Kidney capillary endothelial cell (primary cell): Measurements from ENCODE around the gene HOXA1.

Experiments used
- DNase-seq: peaks from one replicate; pipeline ENCODE4 v3.0.0-alpha.2; 2018; ENCODE audit warnings: low spot score

Gene HOXA1

DNA sequence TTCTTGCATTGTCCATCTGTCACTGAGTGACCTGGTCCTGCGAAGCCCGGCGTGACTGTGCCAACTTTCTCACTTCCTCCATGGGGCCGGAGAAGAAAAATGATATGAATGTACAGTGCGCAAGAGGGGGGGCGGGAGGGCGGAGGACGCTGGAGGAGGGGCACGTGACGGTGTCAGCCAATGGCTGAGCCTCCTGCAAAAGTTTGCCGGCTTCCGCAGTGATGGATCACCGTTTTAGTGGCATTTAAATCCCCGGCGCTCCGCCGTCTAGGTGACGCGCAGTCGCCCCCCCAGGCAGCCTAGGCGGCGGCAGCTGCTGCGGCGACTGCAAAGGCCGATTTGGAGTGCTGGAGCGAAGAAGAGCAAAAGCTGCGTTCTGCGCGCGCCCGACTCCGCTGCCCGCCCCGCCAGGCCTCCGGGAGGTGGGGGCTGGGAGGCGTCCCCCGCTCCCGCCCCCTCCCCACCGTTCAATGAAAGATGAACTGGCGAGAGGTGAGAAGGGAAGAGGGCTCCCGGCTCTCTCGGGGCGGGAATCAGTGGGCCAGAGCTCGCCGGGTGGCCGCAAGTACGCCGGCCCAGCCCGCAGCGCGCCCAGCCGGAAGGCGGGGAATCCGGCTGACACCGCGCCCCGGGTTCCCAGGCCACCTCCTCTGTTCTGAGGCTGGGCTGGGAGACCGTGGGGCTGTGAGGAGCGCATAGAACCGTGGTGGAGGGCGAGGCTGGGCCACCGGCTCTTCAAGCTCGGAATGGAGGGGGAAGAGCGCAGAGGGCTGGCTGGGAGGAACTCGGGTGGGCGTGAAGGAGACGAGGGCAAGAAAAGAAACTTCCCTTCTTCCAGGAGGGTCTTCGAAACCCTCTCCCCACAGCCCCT, at the start of gene HOXA1:
Gene HOXA1 (minus strand): TSS at position 104 of the 871 bp plus-strand sequence. CDS start 88 bp downstream, at position 16.
- peak; percentile 94 for DNase-seq

DNA sequence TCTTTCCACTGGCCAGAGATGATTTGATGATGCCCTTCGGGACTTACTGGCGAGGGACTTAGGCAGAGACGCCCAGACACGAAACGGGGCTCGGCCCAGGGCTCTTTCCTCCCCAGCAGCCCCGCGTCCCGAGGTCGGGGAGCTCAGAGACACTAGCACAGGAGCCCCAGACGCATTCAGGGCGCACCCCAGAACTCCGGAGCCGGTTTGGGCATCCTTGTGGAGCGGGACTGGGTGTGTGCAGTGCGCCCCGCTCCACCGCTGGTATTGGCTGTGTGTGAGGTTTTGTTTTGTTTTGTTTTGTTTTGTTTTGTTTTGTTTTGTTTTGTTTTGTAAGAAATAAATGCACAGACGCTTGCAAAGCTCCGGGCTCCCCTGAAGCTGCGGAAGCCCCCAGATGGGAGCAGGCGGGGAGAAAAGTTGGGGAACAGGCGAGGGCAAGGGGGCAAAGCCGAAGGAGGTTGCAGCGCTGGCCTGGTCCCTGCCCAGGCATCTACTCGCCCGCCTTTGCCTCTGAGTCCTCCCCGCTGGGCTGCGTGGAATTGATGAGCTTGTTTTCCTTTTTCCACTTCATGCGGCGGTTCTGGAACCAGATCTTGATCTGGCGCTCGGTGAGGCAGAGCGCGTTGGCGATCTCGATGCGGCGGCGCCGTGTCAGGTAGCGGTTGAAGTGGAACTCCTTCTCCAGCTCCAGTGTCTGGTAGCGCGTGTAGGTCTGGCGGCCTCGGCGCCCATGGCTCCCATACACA, 49.5 kb upstream of the HOXA1 start:
- DNase-seq, result no peak

DNA sequence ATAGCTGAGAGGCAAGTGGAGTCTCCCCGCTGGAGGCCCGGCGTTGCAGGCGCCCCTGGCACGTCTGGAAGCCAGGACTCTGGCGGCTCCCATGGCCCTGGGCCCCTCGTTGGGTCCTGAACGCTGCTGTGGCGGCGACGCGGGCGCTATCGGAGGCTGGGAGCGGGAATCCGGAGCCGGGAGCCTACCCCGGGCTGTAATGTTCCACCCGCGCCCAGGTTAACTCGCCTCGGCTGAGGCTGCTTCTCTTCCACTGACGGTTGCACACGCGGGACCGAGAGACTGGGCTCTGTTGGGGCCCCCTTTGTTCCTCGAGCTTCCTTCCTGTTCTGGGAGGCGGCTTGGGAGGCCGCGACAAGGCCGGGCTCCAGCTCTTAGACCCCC, 49.0 kb upstream of the HOXA1 start:
- no peak for DNase-seq

DNA sequence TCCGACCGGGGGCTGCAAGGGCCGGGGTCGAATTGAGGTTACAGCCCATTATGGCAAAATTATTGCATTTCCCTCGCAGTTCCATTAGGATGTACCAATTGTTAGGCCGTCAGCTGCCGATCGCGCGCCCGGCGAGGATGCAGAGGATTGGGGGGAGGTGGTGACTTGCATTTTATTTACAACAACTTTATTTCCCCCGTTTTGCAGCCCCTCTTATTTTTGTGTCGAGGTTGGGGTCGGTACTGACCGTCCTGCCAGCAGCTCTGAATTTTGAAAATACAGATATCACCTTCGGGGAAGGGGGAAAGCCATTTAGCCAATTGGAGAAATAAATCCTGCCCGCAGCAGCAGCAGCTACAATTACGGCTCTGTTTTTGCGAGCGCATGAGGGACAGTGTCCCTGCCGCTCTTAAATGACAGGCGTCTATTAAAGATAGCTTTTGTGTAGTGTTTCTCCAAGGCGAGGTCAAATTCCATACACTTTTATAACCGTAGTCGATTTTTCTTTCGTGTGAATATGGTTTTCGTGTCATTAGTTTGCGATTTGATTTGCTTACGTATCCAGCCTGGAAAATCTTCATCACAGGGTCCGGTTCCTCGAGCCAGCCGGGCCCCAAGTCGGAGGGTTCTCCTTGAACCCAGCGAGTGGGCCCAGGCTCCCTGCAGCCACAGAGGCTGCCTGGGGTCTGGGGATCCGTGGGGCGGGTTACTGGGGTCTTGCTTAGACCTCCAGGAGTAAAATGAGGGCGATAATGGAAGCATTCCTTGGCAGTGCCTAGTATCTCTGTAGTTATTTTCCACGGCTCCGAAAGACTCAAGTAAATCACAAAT, 48.4 kb upstream of the HOXA1 start:
- no peak for DNase-seq

DNA sequence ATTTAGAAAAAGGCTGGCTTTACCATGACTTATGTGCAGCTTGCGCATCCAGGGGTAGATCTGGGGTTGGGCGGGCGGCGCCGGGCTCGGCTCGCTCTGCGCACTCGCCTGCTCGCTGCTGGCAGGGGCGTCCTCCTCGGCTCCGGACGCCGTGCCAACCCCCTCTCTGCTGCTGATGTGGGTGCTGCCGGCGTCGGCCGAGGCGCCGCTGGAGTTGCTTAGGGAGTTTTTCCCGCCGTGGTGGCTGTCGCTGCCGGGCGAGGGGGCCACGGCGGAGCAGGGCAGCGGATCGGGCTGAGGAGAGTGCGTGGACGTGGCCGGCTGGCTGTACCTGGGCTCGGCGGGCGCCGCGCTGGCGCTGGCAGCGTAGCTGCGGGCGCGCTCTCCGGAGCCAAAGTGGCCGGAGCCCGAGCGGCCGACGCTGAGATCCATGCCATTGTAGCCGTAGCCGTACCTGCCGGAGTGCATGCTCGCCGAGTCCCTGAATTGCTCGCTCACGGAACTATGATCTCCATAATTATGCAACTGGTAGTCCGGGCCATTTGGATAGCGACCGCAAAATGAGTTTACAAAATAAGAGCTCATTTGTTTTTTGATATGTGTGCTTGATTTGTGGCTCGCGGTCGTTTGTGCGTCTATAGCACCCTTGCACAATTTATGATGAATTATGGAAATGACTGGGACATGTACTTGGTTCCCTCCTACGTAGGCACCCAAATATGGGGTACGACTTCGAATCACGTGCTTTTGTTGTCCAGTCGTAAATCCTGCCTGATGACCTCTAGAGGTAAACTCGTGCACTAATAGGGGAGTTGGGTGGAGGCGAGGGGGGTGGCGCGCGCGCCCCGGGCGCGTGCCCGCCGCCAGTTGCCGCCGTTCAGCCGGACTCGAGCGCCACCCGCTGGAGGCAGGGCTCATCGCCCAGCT, 47.5 kb upstream of the HOXA1 start, which contains the start of gene HOXA5:
Gene HOXA5 (minus strand): TSS at position 659 of the 927 bp plus-strand sequence. CDS start 74 bp downstream, at position 585.
- DNase-seq, result peak; percentile 93

DNA sequence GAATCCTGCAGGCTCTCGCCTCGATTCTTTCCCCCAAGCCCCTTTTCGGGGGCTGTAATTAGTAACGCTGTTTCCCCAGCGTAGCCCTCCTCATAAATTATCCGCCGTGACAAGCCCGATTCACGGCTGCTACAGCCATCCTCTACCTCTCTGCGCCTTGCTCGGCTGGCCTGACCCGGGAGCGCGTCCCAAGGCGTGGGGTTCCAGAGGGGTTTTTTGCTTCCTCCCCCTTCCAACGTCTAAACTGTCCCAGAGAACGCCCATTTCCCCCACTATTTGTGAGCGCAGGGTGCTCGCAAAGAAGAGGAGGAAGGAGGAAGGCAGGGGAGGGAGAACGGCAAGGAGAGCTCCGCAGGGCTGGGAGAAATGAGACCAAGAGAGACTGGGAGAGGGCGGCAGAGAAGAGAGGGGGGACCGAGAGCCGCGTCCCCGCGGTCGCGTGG, 46.8 kb upstream of the HOXA1 start:
- no peak for DNase-seq

DNA sequence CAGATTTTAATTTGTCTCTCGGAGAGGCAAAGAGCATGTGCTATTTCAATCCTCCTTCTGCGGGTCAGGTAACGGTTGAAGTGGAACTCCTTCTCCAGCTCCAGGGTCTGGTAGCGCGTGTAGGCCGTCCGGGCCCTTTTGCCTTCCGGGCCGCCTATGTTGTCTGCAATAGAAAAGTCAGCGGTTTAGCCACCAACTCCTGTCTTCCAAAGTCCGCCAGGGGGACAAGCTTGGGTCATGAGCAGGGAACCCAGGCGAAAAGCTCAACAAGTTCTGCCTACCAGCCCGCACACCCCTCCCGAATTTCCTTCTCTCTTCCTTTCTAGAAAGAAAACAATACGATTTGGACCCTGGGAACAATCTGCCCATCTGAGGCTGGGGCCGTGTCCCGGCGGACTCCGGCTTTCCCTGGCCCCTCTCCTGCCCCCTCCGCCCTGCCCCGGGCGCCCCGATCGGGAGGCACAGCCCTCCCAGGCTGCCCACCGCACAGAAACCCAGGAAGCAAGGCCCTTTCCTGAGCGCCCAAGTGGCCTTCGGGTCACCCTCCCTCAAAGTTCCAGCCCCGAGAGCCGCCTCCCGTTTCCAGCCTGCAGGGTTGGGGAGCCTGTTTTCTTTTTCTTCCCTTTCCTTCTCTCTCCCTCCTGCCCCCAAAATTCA, 46.3 kb upstream of the HOXA1 start:
- DNase-seq, result no peak

DNA sequence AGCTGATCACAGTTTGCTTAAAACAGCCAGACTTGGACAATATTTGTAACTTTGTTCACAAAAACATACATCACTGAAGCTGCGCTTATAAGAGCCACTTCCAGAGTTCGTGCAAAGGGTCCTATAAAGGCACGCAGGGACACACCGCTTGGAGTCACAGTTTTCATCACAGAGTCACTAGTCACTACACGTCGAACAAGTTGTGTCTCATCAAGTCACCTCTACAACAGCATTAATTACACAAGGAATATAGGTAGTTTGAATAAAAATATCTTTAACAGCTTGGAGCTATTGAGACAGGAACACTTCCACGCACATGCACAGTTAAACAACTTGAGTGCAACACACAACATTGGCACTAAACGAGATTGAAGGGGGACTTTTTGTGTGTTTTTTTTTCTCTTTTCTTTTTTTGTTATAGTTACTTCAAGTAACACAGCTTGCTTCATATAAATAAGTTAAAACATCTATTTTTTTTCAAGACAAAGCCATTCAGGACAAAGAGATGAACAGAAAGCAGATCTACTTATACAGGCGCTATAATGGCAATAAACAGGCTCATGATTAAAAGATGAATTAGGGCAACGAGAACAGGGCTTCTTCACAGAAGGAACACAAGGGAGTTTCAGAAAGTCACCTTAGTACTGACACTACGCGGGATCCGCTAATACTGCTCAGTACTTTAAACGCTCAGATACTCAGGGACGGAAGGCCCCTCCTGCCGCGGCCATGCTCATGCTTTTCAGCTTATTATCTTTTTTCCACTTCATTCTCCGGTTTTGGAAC, 45.5 kb upstream of the HOXA1 start:
- DNase-seq, result no peak

DNA sequence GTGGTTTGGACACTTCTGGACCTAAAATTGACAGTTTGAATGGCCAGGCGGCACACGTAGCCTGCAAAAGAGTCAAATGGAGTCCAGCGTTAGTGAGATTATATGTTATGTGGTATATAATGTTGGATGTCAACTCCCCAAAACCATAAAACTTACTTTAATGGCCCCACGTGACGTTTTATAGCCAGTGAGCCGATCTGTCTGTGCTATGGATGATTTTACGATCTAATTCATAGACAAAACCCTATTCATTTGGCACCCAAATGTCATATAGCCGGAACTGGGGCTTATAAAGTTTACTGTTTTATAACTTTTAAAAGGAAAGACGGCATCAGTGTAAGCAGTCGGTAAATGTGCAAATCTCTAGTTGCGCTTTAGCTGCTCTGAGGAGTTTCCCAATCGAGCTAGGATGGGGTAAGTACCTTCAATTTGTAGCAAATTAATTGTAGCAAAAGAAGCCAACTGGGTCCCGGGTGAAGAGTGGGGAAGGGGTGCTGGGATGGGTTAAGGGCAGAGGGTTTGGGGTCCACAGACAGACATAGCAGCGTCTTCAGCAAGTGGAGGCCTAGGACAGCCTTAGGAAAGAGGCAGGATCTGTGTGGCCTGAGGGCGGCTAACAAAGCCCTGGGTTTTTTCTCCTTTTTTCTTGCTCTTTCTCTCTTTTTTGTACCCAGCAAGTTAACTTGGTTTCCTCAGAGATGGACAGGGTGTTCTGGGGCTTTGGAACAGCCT, 44.5 kb upstream of the HOXA1 start:
- no peak for DNase-seq

DNA sequence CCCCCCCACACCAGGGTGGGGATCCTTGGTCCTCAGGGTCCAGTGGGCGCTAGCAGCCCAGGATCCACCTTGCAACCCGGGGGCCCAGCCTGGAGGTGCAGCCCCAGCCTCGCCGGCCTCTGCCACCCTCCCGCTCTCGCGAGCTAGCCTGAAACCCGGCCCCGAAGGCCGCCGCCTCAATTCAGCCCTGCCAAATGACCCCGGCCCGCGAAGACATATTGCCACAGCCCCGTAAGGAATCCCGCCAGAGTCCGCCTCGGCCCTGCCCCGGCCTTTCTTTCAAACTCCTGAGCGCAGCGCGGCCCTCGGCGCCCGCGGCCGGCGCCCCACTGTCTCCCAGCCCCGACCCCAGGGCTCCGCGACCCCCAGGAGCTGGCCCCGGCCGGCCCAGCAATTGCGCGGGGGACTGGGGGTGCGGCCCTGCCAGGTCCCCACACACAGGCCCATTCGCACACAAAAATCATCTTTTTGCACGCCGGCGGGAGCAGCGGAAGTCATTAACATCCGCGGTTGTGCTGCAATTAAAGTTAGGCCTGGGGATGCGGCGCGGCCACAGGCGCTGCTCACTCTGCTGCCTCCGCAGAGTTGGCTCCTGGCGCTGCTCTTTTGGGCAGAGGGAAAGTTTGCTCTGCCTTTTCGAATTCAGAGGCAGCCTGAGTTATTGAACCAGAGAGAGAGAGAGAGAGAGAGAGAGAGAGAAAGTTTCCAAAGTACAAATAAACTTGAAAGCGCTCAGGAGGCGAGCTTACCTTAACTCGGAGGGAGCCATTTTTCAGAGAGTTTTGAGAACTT, 43.7 kb upstream of the HOXA1 start:
- DNase-seq, result no peak

DNA sequence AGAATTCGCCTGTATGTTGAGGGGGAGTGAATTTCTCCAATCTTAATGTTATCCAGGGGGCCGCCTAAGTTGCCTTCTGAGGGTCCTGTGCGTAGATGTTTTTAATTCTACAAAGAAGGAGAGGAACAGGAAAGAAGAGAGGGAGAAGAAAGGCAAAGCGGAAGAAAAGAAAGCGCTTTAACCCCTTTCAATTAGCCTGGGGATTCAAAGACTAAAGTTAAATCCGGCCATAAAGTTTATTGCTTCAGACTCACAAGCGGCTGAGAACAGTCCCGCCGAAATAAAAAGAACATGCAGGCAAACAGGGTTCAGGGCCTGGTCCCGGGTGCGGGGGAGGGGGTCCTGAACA, 43.2 kb upstream of the HOXA1 start:
- no peak for DNase-seq

DNA sequence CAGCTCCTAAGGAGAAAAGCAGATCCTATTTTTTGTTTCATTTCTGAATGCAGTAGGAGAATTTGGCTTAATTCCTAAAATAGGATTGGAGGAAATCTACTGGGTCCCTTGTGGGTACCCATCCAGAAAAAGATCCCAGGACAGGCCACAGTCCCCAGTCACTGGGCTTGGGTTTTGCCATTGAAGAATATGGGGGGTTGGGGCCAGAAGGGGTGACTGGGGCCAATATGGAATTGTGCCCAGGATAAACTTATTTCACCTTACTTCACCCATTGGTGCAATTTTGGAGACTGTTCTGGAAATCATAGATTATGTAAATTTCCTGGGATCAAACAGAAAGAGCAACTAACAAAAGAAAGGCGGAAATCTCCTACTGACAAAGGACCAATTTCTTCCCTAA, 42.7 kb upstream of the HOXA1 start:
- DNase-seq, result no peak

DNA sequence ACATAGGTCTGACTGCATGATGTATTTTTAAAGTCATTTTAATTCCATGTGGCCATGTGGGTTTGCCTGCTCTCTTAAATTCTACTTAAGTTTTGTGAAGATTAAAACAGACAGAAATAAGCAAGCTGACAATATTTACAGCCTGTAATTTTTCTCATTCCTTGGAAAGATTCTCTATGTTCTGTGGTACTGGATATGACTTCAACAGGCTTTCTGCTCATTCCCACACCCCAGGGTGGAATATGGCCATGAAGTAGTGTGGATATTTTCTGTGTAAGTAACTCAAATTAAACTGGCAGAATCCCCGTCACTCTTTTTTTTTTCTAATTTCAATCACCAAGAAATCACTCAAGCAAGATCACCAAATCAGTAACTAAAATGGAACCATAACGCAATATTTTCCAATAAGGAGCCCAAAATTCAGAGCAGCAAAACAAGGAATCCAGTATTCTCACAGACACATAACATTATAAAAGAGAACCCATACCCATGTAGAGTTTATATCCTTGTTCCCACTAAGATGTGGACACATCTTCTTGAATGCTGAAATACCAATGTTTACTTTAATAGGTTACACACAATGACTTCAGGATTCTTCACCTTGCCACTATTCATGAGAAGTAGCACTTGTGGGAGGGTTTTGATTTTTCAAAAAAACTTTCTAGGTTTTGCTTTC, 42.0 kb upstream of the HOXA1 start:
- DNase-seq, result no peak

DNA sequence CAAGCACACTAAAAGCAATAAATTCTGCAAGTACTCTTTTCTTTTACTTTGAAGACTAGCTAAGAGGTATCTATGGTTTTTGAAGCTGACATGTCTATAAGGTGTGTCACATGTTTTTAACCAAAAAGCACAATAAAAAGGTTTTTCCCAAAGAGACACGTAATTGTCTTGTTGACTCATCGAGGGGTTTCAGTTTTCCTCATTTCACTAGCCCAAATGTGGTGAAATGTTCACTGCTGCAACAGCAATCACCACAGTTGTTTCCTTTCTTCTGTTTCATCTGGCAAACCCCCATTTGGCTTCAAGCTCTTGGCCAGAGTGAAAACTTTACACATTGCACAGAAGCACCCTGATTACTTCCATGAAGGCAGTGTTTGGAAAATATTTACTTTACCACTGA, 38.6 kb upstream of the HOXA1 start:
- DNase-seq, result no peak

DNA sequence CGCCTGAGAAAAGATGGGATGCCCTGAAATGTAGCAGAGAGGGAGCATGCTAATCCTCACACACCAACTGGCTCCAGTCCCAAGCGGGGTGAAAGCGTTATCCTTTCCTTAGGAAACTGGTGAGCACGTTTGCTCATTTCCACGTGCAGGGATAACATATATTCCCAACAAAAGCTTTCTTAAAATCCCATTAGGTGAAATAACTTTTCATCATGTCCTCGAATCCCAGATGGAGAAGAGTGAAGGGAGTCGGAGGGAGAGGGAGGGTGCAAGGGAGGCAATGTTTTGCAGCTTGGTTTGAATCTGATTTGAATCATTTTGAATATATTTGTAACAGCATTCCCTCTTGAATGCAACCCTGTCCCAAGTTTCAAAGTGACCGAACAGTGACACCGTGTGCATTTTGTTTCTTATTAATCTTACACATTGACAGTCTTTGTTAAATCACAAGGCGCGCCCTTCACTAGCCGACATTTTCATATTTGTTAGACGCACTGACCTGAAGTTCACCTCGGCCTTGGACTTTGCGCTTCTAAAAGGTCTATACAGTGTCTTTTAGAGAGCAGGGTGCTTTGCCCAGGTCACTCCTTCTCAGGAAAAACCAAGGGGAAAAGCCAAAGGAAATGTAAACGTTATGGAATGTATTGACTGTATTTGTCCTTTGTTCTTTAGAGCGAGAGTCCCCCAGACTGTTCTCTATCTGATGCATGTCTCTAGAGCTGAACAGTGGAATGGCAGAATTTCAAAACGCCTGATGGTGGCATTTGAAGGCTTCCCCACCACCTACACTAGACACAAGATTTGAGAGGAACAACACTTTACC, 37.8 kb upstream of the HOXA1 start:
- no peak for DNase-seq

DNA sequence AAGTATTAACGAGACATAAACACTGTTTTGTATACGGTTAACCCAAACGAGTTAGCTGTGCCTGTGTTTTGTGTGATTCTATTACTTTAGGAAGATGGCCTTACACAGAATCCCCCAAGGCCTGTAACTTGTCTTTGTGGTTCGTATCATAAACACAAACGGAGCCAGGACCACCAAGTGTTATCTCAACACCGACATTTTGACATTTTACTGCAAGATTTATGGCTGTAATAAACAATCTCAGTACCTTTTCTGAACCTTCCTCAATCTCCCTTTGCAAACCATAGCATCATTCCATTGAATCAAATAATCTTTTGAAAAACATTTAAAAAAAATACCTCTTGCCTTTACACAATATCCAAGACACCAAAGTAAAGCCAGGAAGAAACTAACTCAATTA, 37.2 kb upstream of the HOXA1 start:
- no peak for DNase-seq

DNA sequence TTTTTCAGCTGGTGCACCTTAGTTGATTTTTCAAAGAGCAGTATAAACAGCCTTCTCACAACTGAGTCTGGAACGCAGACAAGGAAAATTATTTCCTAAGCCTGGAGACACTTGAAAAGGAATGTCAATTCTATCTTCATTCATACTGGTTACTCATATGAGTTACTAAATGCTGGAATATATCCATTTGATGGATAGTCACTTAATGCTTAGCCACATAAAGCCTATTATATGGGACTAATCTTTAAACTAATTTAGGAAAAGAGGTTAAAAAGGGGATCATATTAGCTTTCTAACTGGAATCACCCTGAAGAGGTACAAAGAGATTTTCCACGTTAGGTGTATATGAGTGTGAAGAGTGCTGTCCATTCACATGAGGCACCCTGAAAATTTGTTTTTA, 36.4 kb upstream of the HOXA1 start:
- no peak for DNase-seq
